K562 (cell line): Measurements from ENCODE around the gene KRT8.

Experiments used
- BHLHE40 ChIP-seq: IDR thresholded peaks from 2 replicates; pipeline ENCODE4 v1.6.1; 2011; ENCODE audit warnings: low read length, improper control_type of control experiment
- BRCA1 ChIP-seq, 2 experiments: fragments of 450-650 bp in 1 of 2; sonication (generic) in 1 of 2; formaldehyde crosslinking in 1 of 2; IDR thresholded peaks; 2 replicates each; pipeline versions ENCODE4 v1.5.0 to v1.6.1; 2017 to 2020; ENCODE audit warnings: mild to moderate bottlenecking in 1 of 2, missing genetic modification reagents in 1 of 2
- GABPA ChIP-seq: fragments of 200-800 bp; sonication (Bioruptor generic); conservative IDR thresholded peaks from 2 replicates; pipeline ENCODE4 v1.6.1; 2016; ENCODE audit warnings: low read depth, missing genetic modification characterization, missing compliant biosample characterization
- PCBP2 ChIP-seq: fragments of 200-400 bp; formaldehyde crosslinking; IDR thresholded peaks from 2 replicates; pipeline ENCODE4 v1.6.1; 2018; ENCODE audit warnings: low read length, low read depth, mild to moderate bottlenecking, moderate library complexity; ENCODE audit not compliant: poor library complexity, severe bottlenecking
- SRF ChIP-seq, 2 experiments: fragments of 250-450, 450-650 bp in 1 of 2; sonication (Bioruptor Pico) in 1 of 2; sonication (generic) in 1 of 2; formaldehyde crosslinking; IDR thresholded peaks; 2 replicates each; pipeline versions ENCODE4 v1.5.0 to v1.5.1; 2020 to 2022; ENCODE audit warnings: mild to moderate bottlenecking in 1 of 2, missing genetic modification reagents in 1 of 2
- ZNF121 ChIP-seq: sonication (generic); formaldehyde crosslinking; conservative IDR thresholded peaks from 2 replicates; pipeline ENCODE4 v1.8.0; 2022; ENCODE audit warnings: missing genetic modification reagents
- ZNF274 ChIP-seq: IDR thresholded peaks from 2 replicates; pipeline ENCODE4 v1.6.1; 2011; ENCODE audit warnings: low read depth, mild to moderate bottlenecking, low read length, moderate library complexity, borderline replicate concordance
- ZNF785 ChIP-seq: fragments of 250-450 bp; sonication (Bioruptor Pico); IDR thresholded peaks from 2 replicates; pipeline ENCODE4 v1.4.0; 2020; ENCODE audit warnings: mild to moderate bottlenecking

GRCh38 chr12:52874573-52875435 lies 30.1 kb downstream of the KRT8 start:
- TF ChIP-seq ZNF785 = no peak
- TF ChIP-seq BHLHE40 = no peak
- TF ChIP-seq SRF (CRISPR knock-in tag; IDR thresholded peaks at IDR 0.05) = no peak
- no peak for TF ChIP-seq ZNF274
- no peak for TF ChIP-seq BRCA1 (IDR thresholded peaks at IDR 0.05)
- TF ChIP-seq BRCA1 (CRISPR knock-in tag; IDR thresholded peaks at IDR 0.05) = no peak
- no peak for TF ChIP-seq GABPA (tag)
- no peak for TF ChIP-seq PCBP2
- no peak for TF ChIP-seq ZNF121 (CRISPR knock-in tag)
